A549 (cell line): ENCODE measurements around the gene SLC51A. TPM values are rescaled to one million over a fixed set of nuclear protein-coding genes. Genes with fewer than 3 reads are reported as not detected.
"Not testable (repeated sequence)": the region's sequence is repeated elsewhere in the genome, so short reads cannot be mapped to it uniquely, and the experiment has no call there.

Experiments used
- ATAC-seq, 2 experiments: fragments of 200-7000 bp in 1 of 2; fragments of >200 bp in 1 of 2; cut with Nextera tagmentation in 1 of 2; cut with Tn5 transposase in 1 of 2; 3 replicates each; pipeline versions ENCODE4 v1.8.0 to v1.9.1; 2018 to 2020; ENCODE audit warnings: mild to moderate bottlenecking in 1 of 2, moderate library complexity in 1 of 2
- CTCF ChIA-PET: fragments of 300-600 bp; sonication (Branson Sonifier 250); formaldehyde crosslinking; extraction: SDS; loops from one replicate; lab custom pipeline; 2021; ENCODE audit warnings: antibody characterized with exemption, inconsistent platforms; lab: Yijun Ruan, JAX
- POLR2A ChIA-PET: fragments of 350-600 bp; formaldehyde crosslinking; extraction: SDS; loops from one replicate; lab custom pipeline; 2021; ENCODE audit warnings: antibody characterized with exemption, inconsistent platforms; lab: Yijun Ruan, JAX
- DNase-seq, 2 experiments: peaks; one replicate each; pipeline versions ENCODE4 v3.0.0 to v3.0.0-alpha.2; 2011 to 2016; ENCODE audit warnings: low read depth in 1 of 2, low spot score in 1 of 2
- FAIRE-seq: peaks from 2 replicates; lab custom pipeline; 2011; peaks lifted over from hg19 to GRCh38; lab: Jason Lieb, UNC
- H3K27ac ChIP-seq, 2 experiments: fragments of >200 bp; sonication (Bioruptor Twin); formaldehyde crosslinking; 3 replicates each; pipeline ENCODE4 v1.5.1; 2016 to 2017
- H3K4me1 ChIP-seq: fragments of >200 bp; sonication (Bioruptor Twin); formaldehyde crosslinking; 3 replicates; pipeline ENCODE4 v1.6.1; 2016
- H3K4me2 ChIP-seq: fragments of >200 bp; sonication (Bioruptor Twin); formaldehyde crosslinking; 3 replicates; pipeline ENCODE4 v1.6.1; 2016
- H3K4me3 ChIP-seq: fragments of >200 bp; sonication (Bioruptor Twin); formaldehyde crosslinking; 3 replicates; pipeline ENCODE4 v1.5.1; 2016
- H3K9me3 ChIP-seq: fragments of >200 bp; sonication (Bioruptor Twin); formaldehyde crosslinking; 3 replicates; pipeline ENCODE4 v1.6.1; 2016
- BCL3 ChIP-seq: fragments of >200 bp; sonication (Bioruptor Twin); formaldehyde crosslinking; IDR thresholded peaks from 3 replicates; pipeline ENCODE4 v1.6.1; 2016
- CHD2 ChIP-seq: fragments of 150-350 bp; IDR thresholded peaks from 2 replicates; pipeline ENCODE4 v1.6.1; 2014; ENCODE audit warnings: low read length; ENCODE audit not compliant: partially characterized antibody
- CHD4 ChIP-seq: fragments of 200-600 bp; sonication (generic); IDR thresholded peaks from 2 replicates; pipeline ENCODE4 v1.6.1; 2016; ENCODE audit warnings: antibody characterized with exemption, mild to moderate bottlenecking, borderline replicate concordance
- ESRRA ChIP-seq: fragments of 150-350 bp; IDR thresholded peaks from 2 replicates; pipeline ENCODE4 v1.6.1; 2014; ENCODE audit warnings: mild to moderate bottlenecking, low read length, borderline replicate concordance
- FOSB ChIP-seq: fragments of 250-450 bp; sonication (Bioruptor Pico); IDR thresholded peaks from 2 replicates; pipeline ENCODE4 v1.5.0; 2020; ENCODE audit warnings: mild to moderate bottlenecking, moderate library complexity
- FOXS1 ChIP-seq: fragments of 250-450 bp; sonication (Bioruptor Pico); IDR thresholded peaks from 2 replicates; pipeline ENCODE4 v1.5.0; 2020; ENCODE audit warnings: mild to moderate bottlenecking, moderate library complexity
- GATA3 ChIP-seq: IDR thresholded peaks from 2 replicates; pipeline ENCODE4 v1.6.1; 2012; ENCODE audit warnings: borderline replicate concordance
- HEYL ChIP-seq: fragments of 250-450 bp; sonication (Bioruptor Pico); IDR thresholded peaks from 2 replicates; pipeline ENCODE4 v1.8.0; 2021; ENCODE audit warnings: mild to moderate bottlenecking, moderate library complexity
- HMGXB4 ChIP-seq: fragments of 250-450 bp; sonication (Bioruptor Pico); IDR thresholded peaks from 2 replicates; pipeline ENCODE4 v1.5.0; 2021; ENCODE audit warnings: mild to moderate bottlenecking, moderate library complexity, borderline replicate concordance
- HOXB13 ChIP-seq: fragments of 250-450 bp; sonication (Bioruptor Pico); IDR thresholded peaks from 2 replicates; pipeline ENCODE4 v1.5.0; 2020; ENCODE audit warnings: low read depth, mild to moderate bottlenecking, moderate library complexity
- HOXB5 ChIP-seq: fragments of 250-450 bp; sonication (Bioruptor Pico); IDR thresholded peaks from 2 replicates; pipeline ENCODE4 v1.5.0; 2020; ENCODE audit warnings: mild to moderate bottlenecking, moderate library complexity
- JUNB ChIP-seq: fragments of >200 bp; sonication (Bioruptor Twin); formaldehyde crosslinking; IDR thresholded peaks from 2 replicates; pipeline ENCODE4 v1.6.1; 2016
- MAX ChIP-seq: IDR thresholded peaks from 2 replicates; pipeline ENCODE4 v1.6.1; 2012
- MYC ChIP-seq: IDR thresholded peaks from 2 replicates; pipeline ENCODE4 v1.6.1; 2012; ENCODE audit warnings: mild to moderate bottlenecking, inconsistent platforms, low read length, improper control_type of control experiment, borderline replicate concordance
- NR3C1 ChIP-seq: fragments of >200 bp; sonication (Bioruptor Twin); formaldehyde crosslinking; IDR thresholded peaks from 3 replicates; pipeline ENCODE4 v1.6.1; 2017
- POLR2A ChIP-seq: IDR thresholded peaks from 2 replicates; pipeline ENCODE4 v1.6.1; 2012; ENCODE audit warnings: mild to moderate bottlenecking, low read length
- RFX5 ChIP-seq: fragments of 450-650 bp; IDR thresholded peaks from 2 replicates; pipeline ENCODE4 v1.7.1; 2014; ENCODE audit warnings: antibody characterized with exemption, mild to moderate bottlenecking, moderate library complexity
- RNF2 ChIP-seq: fragments of 200-600 bp; sonication (generic); IDR thresholded peaks from 2 replicates; pipeline ENCODE4 v1.6.1; 2016; ENCODE audit warnings: low read depth, mild to moderate bottlenecking, antibody characterized with exemption, moderate library complexity, borderline replicate concordance
- SMC3 ChIP-seq: fragments of >200 bp; sonication (Bioruptor Twin); formaldehyde crosslinking; IDR thresholded peaks from 3 replicates; pipeline ENCODE4 v1.6.1; 2018; ENCODE audit warnings: inconsistent platforms
- ZC3H11A ChIP-seq: fragments of 450-650 bp; IDR thresholded peaks from 2 replicates; pipeline ENCODE4 v1.6.1; 2014; ENCODE audit warnings: antibody characterized with exemption, mild to moderate bottlenecking
- ZSCAN20 ChIP-seq: fragments of 250-450 bp; sonication (Bioruptor Pico); IDR thresholded peaks from 2 replicates; pipeline ENCODE4 v1.8.0; 2022; ENCODE audit warnings: mild to moderate bottlenecking, moderate library complexity
- WGBS: methylation state at CpG from one replicate; pipeline ENCODE4 v1.1.6; 2017; ENCODE audit errors: missing lambda C conversion rate; 5-methylcytosine and 5-hydroxymethylcytosine counted together
- polyA plus RNA-seq, 4 experiments: library from polyadenylated mRNA; depleted of rRNA in 3 of 4; stranded (reverse); fragments of >200 nt; fragmentation: RNase III in 1 of 4; extraction: RNeasy Plus Mini Kit Qiagen cat#74134 plus additional on column Dnase treatment in 1 of 4; gene quantifications; 2 replicates in 3 of 4; 3 replicates in 1 of 4; pipeline ENCODE4 v1.2.3, GENCODE V29; 2011 to 2017
- TF ChIP-seq, protein P1 (sequence below): fragments of 450-650 bp; IDR thresholded peaks from 2 replicates; pipeline ENCODE4 v1.6.1; 2014; ENCODE audit warnings: antibody characterized with exemption

SLC51A gene
- polyA plus RNA-seq, 2 of the 4 experiments (the other 2 are of a cell fraction), result not detected

DNA sequence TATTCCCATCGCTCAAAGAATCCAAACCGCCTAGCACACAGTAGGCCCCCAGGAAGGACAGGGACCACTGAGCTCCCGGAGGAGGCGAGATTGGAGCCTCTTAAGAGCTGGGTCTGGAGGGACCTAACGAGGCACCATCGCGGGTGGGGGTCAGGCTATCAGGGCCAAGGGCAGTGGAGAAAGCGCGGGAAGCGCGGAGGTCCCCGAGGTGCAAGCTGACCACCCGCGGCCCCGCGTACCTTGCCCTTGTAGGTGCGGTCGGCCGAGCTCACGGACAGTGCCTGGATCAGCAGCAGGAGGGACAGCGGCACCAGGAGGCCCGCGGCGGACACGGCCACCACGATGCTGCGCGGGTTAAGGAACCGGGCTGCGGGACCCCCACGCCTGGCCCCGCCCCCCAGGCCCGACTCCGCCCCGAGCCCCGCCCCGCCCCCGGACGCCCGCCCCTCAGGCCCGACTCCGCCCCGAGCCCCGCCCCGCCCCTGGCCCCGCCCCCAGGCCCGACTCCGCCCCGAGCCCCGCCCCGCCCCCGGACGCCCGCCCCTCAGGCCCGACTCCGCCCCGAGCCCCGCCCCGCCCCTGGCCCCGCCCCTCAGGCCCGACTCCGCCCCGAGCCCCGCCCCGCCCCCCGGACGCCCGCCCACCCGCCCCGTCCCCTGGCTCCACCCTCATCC, 9.0 kb upstream of the SLC51A start:
- Histone ChIP-seq H3K9me3 (no peaks in the 10 kb centered on the region), H3K4me1 (no peaks in the 10 kb centered on the region), H3K4me3 (peak overlapping the region; percentile 78), H3K27ac (peak overlapping the region in 1 of 2 experiments; percentile 33; a peak in 1 of 6 replicates), H3K4me2 (peak overlapping the region; percentile 98)
- FAIRE-seq, result no peak
- 52% methylated on average over 18 of the region's 70 CpGs for WGBS
- ChIA-PET CTCF (interaction anchor here (0.9 to 1.5 kb wide), 3 partner anchors 9 to 134 kb away, joined by 3 to 6 read pairs (median 4); no protein-coding TSS in a partner anchor), POLR2A (no interaction called here)
- ATAC-seq, result peak; percentile 36 to 39; a peak in 4 of 6 replicates
- DNase-seq, result no peak
- TF ChIP-seq CHD2, result no peak

DNA sequence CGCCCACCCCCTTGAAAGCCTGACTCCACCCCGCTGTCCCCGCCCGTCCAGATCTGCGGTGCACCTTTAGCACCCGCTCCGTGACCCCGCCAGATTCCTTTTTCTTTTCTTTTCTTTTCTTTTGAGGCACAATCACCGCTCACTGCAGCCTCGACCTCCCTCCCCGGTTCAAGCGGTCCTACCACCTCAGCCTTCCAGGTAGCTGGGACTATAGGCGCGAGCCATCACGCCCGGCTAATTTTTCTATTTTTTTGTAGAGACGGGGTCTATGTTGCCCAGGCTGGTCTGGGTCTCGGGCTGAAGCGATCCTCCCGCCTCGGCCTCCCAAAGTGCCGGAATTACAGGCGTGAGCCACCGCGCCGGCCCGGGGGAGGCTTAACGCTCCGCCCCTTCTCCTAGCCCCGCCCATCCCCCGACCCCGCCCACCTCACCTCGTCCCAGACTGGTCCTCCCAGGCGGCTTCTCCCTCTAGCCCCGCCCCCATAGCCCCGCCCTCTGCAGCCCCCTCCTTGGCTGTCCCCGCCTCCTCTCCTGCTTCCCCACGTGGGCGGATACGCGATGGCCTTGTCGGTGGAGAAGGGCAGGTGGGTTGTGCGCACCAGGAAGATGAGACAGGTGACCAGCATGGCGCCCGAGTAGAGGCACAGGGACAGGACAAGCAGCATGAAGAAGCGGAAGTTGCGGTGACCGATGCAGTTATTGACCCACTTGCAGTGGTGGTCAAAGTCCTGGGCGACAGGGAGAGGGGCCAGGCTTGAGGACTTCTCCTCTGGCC, 8.3 kb upstream of the SLC51A start:
- ATAC-seq, result peak; percentile 48 to 78; a peak in 5 of 6 replicates
- ChIA-PET POLR2A (no interaction called here), CTCF (interaction anchor here (1.5 kb wide), 1 partner anchor 135 kb away, joined by 4 read pairs; no protein-coding TSS in a partner anchor)
- WGBS, result 30% methylated on average over 32 of the region's 49 CpGs
- Histone ChIP-seq H3K4me3 (peak overlapping the region; percentile 78), H3K4me1 (no peaks in the 10 kb centered on the region), H3K27ac (peak overlapping the region in 1 of 2 experiments; percentile 72; a peak in 3 of 6 replicates), H3K9me3 (no peaks in the 10 kb centered on the region), H3K4me2 (peak overlapping the region; percentile 98)
- peak; percentile 57 for DNase-seq
- TF ChIP-seq RNF2 (no peak), ZSCAN20 (CRISPR knock-in tag) (no peak), MAX (no peak), ESRRA (no peak), GATA3 (no peak), NR3C1 (no peak), HOXB13 (CRISPR knock-in tag) (no peak), FOSB (CRISPR knock-in tag) (no peak)
- no peak for FAIRE-seq

DNA sequence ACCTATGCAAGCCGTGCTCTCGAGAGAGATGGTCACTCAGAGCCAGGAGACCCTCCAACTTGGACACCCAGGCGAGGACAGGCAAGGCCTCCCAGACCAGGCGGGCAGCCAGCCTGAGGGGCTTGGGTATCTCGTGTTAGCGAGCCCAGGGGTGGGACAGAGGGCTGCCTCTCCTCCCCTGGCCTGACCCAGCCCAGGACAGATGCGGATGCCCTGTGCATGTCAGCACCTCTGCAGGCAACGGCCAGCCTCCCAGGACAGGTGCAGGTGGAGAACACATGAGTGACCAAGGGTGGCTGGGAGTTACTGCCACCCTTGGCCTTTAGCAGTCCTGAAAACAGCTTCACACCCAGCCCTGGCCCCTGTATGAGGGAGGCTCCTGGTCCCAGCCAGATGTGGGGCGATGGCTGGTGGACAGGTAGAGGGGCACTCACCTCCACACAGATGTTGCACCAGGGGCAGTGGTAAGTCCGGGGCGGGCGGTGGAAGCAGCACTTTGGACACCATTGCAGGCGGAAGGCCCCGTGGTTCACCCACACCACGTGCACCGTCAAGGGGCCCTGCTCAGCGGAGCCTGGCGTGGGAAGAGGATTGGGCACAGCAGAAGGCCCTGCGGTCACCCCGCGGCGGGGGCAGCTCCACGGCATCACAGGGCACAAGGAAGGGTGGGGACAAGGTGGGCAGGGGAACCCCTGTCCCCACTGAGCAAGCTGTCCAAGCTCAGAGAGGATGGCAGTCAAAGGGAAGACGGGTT, 7.2 kb upstream of the SLC51A start:
- ATAC-seq, result no peak
- TF ChIP-seq RFX5 (no peak), POLR2A (no peak), HMGXB4 (CRISPR knock-in tag) (no peak), BCL3 (no peak), ZC3H11A (no peak), SMC3 (no peak), CHD4 (no peak), ESRRA (no peak), FOXS1 (no peak), HOXB5 (CRISPR knock-in tag) (no peak), ZSCAN20 (CRISPR knock-in tag) (no peak), JUNB (no peak), HEYL (no peak), MYC (no peak)
- TF ChIP-seq, protein P1, sequence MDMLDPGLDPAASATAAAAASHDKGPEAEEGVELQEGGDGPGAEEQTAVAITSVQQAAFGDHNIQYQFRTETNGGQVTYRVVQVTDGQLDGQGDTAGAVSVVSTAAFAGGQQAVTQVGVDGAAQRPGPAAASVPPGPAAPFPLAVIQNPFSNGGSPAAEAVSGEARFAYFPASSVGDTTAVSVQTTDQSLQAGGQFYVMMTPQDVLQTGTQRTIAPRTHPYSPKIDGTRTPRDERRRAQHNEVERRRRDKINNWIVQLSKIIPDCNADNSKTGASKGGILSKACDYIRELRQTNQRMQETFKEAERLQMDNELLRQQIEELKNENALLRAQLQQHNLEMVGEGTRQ, result no peak
- TF ChIP-seq, all 56 proteins: peak for 0
- DNase-seq, result no peak
- WGBS, result 84% methylated on average over 19 of the region's 24 CpGs
- Histone ChIP-seq H3K4me1 (no peaks in the 10 kb centered on the region), H3K27ac (no peak overlapping the region), H3K4me2 (no peak overlapping the region), H3K4me3 (no peak overlapping the region), H3K9me3 (no peaks in the 10 kb centered on the region)
- no peak for FAIRE-seq
- POLR2A ChIA-PET, result no interaction called here
- CTCF ChIA-PET, result no interaction called here

- POLR2A ChIA-PET, ATAC-seq, FAIRE-seq, H3K9me3 ChIP-seq, H3K4me3 ChIP-seq, DNase-seq, H3K4me2 ChIP-seq, H3K4me1 ChIP-seq, H3K27ac ChIP-seq, CTCF ChIA-PET: not testable (repeated sequence)
- WGBS, result 81% methylated on average over 11 of the region's 11 CpGs
Measured at GRCh38 chr3:196209944-196210672, 6.2 kb upstream of the SLC51A start.
